ENCODE results near the gene LRRC3B.

Gene LRRC3B

DNA sequence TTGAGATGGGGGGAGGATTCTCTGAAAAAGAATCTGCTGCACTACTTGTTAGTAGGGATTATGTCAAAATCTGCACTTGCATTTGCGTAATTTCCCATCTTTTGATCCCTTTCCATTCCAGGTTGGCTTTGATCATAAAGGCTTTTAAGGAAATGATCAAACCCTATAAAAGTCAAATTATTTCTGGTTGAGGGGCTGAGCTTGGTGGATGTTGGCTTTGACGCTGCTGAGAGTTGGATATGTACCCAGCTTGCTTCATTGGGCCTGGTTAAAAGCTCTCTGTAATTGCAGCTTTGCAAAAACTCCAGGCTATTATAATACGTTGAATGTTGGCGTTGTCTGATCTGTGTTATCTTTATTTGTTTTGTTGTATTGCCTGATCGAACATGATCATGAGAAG lies 12.0 kb downstream of the LRRC3B start:
- DNase-seq: no peak

DNA sequence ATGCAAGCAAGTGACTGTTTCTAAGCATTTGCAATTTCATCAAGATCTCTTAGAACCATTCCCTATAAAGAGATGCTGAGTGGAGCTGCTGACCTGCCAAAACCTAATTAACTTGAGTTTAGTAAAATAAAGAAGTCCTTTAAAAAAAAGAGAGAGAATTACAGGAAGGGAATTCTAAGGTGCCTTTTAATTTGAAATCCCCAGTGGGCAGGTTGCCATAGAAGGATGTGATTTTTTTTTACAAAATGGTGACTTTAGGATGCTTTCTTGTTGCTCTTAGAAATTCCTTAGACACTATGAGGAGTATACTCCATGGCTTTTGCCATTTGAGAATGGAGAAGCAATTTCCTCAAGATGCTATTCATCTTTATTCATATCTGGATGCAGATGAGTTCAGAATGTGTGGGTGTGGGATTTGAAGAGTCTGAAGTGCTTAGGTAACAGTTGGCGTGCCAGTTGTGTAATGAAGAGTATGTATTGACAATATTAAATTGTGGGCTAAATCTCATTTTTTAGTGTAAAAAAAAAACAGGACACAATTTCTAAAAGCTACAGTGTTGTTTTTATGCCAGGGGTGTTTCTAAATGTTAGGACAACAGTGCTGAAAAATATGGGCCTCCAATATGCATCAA lies 13.6 kb downstream of the LRRC3B start:
- no peak for DNase-seq

- no peak for DNase-seq
These were observed 15.1 kb downstream of the LRRC3B start for GRCh38 chr3:26637698-26638097.

DNA sequence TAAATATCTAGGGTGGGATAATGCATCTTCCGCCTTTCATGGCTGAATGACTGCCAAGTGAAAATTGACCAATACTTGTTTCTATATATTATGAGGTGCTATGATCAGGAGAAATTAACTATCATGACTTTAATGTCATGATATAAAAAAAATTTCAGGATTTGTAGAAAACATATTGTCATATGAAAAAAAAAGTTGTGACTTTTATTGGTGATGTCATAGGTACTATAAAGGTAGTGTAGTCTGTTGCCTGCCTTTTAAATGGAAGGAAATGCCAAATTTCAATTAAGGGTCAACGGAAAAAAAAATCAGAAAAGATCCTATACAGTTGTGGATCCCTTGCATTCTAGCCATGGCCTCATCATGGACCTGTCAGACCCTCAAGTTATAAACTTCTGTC lies 15.5 kb downstream of the LRRC3B start:
- DNase-seq: no peak

- no peak for DNase-seq
These were observed 16.8 kb downstream of the LRRC3B start for GRCh38 chr3:26639339-26639738.

- DNase-seq: no peak
These were observed 24.5 kb downstream of the LRRC3B start for GRCh38 chr3:26647078-26647477.

GRCh38 chr3:26648461-26648860 lies 25.9 kb downstream of the LRRC3B start:
- no peak for DNase-seq

- no peak for DNase-seq
These were observed 29.6 kb downstream of the LRRC3B start for GRCh38 chr3:26652164-26652563.

GRCh38 chr3:26653811-26654425 lies 31.3 kb downstream of the LRRC3B start:
- no peak for DNase-seq

DNA sequence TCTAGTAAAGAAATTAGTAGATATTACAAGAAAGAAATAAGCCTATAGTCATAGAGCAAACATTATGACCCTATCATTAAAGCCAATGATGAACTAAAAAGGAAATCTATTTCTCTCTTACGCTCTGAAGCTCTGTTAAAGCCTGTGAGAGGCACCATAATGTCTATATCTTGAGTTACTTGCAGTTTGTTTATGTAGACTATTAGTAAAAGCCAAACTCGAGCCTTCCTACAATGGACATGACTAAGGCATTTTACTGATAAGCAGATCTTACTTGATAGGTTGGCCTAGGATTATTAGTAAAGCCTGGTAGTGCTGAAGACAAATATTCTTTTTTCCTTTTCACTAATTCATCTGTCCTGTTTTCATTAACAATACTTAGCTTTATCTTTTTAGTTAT lies 32.7 kb downstream of the LRRC3B start:
- DNase-seq: no peak

DNA sequence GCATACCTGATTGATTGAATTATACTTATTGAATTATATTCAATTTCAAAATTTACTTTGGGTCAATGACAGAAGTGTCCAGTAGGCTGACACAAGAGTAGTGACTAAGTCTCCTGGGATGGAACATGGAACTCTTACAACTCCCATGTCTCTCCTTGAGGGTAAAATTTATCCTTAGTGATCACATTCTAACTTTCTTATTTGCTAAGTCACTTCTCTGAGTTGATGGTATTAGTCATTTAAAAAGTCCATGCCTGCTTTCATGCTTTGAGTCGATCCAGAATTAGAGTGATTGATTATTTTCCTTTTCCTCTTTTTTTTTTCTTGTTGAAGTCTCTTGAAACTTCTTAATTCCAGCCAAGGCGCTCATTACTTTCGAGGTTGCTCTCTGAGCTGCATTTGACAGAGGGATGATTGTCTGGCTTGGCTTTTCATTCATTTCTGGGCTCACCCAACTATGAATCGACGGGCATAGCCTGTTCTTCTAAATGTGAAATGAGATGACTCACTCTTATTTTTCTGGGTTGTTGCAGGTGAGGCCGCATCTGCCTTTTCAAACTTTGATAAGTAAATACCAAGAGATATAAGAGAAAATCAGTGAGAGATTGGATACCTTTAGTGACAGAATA lies 34.9 kb downstream of the LRRC3B start:
- DNase-seq: no peak

GRCh38 chr3:26668171-26668570 lies 45.6 kb downstream of the LRRC3B start:
- DNase-seq: no peak

DNA sequence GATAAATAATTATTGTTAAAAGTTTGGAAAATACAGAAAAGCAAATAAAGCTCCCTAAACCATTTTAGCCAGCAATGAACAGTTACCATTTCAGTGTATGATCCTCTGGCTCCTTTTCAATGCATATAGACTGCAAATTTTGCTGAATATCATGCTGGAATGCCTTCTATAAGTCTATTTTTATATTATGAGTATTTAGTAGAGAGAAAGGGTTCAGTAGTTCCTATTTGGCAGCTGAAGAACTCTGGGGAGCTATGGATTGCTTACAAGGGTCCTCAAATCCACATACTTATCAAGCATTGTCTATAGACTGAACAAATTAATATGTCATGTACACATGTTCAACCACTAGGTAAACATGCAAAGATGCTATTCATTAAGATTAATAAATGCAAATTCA lies 46.1 kb downstream of the LRRC3B start:
- DNase-seq: no peak

DNA sequence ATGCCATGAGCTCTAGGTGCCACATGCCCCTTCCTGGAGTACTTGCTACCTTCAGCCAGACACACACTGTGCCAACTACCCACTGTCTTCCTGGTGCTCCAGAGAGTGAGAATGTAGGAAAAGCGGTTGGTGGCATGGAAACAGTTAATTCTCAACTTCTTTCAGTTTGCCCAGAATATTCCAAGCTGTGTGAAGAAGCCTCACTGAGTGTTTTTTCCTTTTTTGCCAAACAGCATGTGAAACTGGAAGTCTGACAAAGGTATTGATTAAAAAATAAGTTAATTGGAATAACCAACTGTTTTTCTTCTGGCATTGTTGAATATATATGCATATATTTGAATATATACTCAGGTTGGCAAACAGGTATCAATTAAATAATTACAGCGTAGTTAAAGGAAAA lies 52.8 kb downstream of the LRRC3B start:
- no peak for DNase-seq

DNA sequence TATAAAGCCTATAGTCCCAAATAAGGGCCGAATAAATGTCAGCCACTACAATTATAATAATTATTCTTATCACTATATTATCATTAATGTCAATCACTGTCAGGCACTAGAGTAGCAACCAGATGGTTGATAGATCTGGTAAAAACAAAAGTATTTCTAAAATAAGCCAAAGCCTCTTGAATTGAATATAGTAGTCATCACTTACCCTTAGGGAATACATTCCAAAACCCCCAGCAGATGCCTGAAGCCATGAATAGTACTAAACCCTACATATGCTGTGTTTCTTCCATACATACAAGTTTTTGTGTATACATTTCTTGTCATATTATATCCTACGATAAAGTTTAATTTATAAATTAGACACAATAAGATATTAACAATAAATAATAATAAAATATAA lies 59.1 kb downstream of the LRRC3B start:
- no peak for DNase-seq

GRCh38 chr3:26682406-26682805 lies 59.8 kb downstream of the LRRC3B start:
- DNase-seq: no peak

DNA sequence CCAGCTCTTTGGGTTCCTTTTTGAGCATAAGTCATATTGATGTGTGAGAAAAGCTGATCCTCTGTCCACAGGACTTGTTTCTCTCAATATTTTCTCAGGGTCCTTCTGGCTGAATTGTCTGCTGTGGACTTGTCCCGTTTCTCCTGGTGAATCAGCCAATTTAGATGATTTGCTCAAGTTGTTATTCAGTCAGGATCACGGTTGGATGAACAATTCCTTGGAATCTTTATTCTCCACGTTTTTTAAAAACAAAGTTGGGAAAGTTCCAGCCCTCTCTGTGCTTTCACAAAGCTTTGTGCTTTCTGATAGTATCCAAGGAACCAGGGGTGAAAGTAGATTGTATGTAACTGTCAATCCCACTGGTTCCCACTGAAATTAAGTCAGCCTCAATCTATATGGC lies 61.3 kb downstream of the LRRC3B start:
- DNase-seq: no peak

DNA sequence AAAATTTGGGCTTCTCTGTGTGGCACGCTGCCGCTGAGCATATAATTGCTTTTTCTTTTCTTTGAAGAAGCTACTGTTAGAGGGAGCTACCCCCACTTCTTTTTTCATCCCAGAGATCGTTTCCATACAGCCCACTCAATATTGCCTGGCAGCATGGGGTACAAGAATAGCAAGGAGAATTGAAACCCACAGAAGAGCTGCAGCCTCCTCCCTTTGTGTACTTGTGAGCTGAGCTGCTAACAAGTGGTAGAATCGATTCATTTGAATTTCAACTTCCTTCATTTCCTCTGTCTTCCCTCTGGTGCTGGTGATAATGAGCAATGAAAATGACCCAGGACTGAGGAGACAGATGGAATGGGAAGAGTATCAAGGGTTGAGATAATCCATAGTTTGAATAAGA lies 64.9 kb downstream of the LRRC3B start:
- DNase-seq: no peak

DNA sequence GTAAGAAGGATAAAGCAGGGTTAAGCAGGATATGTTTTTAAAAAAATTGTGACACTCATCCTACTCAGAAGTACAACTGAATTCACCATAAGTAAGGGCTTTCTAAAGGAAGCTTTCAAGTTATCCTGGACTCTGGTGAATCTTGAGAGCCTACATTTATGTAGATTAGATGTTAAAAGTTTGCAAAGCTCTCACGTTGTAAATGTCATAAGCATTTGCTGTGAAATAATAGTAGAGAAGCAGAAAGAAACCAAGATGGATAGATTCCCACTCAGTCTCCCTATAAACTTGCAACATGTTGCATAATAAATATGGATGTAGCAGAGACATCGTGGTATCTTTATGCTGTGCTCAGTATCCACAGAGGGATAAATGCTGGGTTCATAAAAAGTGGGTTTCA lies 77.0 kb downstream of the LRRC3B start:
- DNase-seq: no peak

DNA sequence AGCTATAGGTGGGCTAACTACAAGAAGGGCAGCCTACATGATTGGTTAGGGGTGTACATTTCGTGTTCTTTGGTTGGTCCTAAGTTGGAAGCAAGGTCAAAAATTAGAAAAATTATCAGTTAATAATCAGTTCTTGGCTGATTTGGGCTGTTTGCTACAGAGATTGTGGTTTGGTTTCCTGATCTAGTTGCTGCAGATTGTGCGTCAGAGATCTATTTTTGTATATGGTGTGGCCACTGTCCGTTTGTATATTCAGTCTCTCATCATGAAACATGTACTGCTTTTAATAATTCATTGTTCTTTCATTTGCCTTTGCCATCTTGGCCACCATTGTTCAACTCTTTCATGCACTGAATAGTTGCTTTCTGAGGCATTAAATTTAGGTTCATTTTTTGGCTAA lies 80.9 kb downstream of the LRRC3B start:
- DNase-seq: no peak

- DNase-seq: no peak
These were observed 82.2 kb downstream of the LRRC3B start for GRCh38 chr3:26704736-26705135.

- no peak for DNase-seq
These were observed 85.9 kb downstream of the LRRC3B start for GRCh38 chr3:26708501-26708900.

DNA sequence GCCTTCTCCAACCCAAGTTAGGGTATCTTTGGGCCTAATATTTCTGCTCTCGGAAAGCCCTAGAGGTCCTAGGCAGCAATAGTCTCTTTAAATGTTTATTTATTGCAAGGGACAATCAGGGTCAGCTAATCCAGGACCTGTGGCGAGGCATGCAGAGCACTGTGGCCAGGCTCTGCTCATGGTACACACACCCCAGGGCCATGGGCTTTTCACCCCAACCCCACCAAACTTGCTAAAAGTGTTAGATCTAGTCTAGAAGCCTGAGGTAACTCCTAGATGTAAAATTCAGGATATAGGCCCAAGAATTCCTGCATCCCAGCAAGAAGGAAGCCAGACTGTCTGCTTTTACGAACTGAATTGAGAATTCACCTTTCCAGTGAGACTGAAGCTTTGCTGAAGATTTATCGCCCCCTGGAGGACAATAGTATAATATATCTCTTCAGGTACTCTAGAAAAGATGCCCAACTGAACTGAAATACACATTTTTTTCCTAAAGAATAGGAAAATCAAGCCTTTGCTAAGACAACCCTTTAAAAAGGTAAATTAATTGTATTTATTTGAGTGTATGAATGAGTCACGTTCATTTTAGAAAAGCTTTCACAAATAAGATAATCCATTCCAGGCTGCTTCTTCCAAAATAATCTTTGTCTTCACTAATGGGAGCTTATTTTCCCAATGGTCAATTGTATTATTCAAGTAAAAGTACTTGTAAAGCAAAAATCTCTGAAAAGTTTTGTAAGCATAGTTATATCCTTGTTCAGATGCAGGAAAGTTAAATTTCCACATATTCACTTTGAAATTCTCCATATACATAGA lies 89.8 kb downstream of the LRRC3B start:
- no peak for DNase-seq

GRCh38 chr3:26713091-26713490 lies 90.5 kb downstream of the LRRC3B start:
- DNase-seq: no peak

All from activated effector memory CD4-positive, alpha-beta T cell treated with Interleukin-2 at 50 U/mL for 16 hours (primary cell).